ENCODE results near the gene LRRC8A.
"Not testable (repeated sequence)": the region's sequence is repeated elsewhere in the genome, so short reads cannot be mapped to it uniquely, and the experiment has no call there.

Gene LRRC8A

DNA sequence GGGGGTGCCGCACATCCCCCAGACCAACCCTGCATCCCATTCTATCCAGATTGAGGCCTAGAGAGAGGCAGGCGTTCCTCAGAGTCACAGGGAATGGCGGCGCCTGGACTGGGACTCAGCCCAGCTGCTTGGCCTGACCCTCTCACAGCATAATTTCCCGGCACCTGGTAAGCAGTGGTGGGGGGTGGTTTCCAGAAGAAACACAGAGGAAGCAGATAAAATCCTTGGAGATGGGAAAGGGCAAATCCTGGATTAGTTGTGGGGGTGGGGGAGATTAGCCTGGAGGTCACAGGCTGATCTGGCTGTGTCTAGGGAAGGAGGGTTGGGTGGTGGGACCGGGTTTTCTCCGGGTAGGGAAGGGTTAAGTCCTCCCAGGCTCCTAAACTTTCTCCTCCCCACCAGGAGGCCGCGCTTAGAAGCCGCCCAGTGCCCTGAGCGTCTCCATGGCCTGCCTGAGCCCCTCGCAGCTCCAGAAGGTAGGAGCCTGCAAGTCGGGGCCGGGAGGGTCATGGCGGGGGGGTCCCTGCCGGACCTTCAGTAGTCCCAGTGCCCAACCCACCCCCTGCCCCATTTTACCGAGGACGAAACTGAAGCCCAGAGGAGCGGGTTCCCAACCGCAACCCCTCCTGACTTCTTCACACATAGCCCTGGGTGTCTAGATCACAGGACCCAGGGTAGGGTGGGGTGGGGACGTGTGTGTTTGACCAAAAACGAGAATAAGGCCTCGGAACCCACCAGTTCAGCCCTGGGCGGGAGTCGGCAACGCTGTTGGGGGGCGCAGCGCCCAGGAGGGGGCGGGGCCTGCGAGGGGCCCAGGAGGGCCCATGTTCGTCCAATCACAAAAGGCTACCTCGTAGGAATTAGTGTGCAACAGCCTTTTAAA, 40.2 kb downstream of the LRRC8A start:
- no peak for DNase-seq (ENCODE audit: low read depth)

DNA sequence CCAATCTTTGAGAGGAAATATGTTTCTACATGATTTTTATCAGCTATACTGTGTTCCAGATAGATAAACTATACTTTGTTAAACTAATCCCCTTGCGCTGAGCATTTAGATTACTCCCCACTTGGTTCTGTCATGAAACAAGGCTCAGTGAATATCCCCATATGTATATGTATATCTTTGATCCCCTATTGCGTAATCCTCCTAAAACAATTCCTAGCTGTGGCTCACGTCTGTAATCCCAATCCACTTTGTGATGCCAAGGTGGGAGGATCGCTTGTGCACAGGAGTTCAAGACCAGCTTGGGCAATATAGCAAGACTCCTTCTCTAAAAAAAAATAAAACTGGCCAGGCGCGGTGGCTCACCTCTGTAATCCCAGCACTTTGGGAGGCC, 41.6 kb downstream of the LRRC8A start:
- DNase-seq (ENCODE audit: low read depth): no peak

DNA sequence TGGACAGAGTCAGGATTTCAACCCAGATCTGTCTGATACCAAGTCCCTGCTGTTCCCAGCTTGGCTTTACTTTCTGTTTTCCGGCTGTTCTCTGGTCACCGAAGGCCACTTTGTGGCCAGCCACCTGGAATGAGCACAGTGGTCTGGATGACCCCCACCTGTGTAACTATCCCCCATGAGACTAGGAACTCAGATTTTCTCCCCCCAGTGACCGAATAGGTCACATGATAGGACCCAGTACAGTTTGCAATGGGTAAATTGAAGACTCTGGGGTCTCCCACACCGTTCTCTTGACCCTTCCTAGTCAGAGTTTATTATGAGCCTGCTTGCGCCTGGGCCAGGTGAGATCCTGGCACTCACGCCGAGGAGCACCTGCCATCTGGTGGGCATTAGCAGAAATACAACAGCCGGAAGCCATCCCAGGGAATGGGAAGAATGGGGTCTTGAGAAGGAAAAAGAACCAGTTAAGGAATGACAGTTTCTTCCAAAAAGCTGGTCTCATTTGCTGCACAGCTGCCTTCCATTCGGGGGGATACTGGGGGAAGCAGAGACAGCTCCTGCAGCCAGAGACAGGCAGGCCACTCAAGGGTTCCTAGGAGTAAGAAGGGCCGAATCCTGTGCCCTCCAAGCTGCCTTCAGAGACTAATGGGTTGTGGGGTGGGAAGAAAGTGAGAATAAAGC, 45.9 kb downstream of the LRRC8A start:
- DNase-seq (ENCODE audit: low read depth): no peak

DNA sequence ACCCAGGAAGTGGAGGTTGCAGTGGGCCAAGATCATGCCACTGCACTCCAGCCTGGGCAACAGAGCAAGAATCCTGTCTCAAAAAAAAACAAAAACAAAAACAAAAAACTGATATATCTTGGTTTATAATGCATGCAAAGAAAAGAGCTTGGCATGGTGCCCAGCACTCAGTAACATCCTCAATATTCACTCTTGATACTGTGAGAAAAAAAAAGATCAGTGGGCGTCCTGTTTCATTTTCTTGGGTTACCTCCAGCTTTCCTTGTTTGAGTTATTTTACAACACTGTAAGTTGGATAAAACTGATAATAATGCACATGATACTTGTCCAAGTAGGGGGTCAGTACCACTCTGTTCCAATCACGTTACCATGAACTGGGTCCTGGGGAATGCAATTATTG, 46.7 kb downstream of the LRRC8A start:
- DNase-seq (ENCODE audit: low read depth): no peak

DNA sequence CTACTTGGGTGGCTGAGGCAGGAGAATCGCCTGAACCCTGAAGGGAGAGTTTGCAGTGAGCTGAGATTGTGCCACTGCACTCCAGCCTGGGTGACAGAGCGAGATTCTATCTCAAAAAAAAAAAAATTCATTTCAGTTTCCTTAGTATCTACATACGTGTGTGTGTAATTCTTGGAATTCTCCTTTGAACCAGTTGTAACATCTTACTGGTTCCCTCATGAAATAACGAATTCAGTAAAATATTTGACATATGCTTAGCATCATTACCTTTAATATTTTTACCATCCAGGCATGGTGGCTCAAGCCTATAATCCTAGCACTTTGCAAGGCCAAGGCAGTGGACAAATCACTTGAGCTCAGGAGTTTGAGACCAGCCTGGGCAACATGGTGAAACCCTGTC, 47.6 kb downstream of the LRRC8A start:
- DNase-seq (ENCODE audit: low read depth): no peak

DNA sequence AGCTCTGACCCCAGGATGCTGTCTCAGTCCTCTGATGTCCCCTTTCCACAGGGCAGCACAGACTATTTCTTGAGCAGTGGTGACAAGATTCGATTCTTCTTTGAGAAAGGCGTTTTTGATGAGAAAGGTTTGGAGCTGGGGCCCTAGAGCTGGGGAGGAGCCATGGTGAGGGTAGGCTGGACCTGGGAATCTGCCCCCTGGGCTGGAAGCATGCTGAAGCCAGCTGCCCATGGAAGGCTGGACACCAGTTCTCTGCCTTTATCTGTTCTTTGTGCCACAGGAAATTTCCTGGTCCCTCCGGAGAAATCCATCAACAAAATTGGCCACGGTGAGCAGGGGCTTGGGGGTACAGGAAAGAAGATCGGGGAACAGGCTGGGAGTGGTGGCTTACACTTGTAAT, 51.8 kb downstream of the LRRC8A start:
- no peak for DNase-seq (ENCODE audit: low read depth)

DNA sequence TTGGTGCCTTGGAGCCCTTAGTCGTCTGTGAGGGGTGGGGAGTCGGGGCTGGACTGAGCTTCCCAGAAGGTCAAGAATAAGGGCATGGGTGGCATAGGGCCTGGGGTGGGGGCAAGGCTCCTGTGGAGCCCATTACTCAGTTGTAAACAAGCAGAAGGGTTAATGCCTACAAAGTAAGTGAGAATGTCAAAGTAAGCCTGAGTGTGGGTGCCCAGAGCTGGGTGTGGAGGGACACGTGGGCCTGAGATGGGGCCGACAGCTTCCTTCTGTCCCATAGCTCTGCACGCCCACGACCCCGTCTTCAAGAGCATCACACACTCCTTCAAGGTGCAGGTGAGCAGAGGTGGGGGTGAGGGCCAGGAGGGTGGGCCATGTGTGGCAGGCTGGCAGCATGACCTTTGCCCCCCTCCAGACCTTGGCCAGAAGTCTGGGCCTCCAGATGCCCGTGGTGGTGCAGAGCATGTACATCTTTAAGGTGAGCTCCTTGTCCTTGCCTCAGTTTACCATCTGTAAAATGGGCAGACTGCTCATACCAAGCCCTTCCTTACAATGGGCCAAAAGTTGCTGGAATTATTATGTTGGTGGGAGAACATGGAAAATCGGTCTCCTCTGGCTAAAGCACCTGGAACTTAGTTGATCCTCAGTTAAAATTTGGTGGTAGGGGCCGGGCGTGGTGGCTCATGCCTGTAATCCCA, 54.4 kb downstream of the LRRC8A start:
- DNase-seq (ENCODE audit: low read depth): no peak

DNA sequence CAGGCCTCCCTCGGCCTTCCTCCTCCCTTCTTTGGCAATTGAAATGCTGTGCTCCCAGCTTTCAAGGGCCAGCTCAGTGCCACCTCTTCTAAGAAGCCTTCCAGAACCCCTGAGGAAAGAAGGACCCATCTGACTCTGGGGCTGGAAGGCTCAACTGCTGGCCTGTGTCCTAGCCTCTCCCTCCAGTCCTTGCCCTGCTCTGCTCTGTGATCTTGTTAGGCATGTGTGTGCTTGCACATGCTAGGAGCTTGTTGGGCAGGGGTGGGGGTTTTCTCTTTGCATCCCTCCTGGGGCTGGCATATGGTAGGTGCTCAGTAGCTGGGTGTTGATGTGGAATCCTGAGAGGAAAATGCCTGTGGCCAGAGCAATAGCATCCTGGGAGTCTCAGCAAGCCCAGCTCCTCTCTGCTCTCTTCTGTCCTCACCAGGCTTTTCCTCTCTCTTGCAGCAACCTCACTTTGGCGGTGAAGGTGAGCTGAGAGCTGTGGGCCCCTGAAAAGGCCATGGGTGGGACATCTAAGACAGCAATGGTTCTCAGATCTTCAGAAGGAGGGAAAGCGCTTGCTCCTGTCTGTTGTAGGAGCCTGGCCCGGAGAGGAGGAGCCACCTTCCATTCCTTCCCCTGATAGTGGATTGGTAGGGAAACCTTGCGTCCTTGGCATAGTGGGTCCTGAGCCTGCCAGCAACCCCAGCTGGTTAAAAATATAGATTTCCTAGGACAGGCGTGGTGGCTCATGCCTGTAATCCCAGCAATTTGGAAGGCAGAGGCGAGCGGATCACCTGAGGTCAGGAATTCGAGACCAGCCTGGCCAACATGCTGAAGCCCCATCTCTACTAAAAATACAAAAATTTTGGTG, 55.6 kb downstream of the LRRC8A start:
- no peak for DNase-seq (ENCODE audit: low read depth)

DNA sequence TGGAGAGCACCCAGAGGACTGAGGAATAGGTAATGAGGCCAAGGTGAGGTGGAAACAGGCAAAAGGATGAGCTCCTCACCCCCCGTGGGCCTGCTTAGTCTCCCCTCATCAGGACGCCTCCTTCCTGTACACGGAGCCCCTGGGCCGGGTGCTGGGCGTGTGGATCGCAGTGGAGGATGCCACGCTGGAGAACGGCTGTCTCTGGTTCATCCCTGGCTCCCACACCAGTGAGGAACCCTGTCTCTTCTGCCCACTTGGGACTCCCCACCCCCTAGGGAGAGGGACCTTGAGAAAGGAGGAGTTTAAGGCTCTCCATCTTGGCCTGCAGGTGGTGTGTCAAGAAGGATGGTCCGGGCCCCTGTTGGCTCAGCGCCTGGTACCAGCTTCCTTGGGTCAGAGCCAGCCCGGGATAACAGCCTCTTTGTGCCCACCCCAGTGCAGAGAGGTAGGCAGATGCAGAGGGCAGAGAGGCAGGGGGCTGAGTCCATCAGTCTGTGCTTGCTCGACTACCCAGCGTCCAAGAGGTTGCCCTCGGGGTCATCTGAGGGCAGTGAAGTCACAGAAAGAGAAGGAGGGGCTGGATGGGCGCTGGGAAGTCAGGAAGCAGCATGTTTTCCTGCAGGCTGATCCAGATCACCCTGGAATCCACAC, 58.5 kb downstream of the LRRC8A start:
- no peak for DNase-seq (ENCODE audit: low read depth)

DNA sequence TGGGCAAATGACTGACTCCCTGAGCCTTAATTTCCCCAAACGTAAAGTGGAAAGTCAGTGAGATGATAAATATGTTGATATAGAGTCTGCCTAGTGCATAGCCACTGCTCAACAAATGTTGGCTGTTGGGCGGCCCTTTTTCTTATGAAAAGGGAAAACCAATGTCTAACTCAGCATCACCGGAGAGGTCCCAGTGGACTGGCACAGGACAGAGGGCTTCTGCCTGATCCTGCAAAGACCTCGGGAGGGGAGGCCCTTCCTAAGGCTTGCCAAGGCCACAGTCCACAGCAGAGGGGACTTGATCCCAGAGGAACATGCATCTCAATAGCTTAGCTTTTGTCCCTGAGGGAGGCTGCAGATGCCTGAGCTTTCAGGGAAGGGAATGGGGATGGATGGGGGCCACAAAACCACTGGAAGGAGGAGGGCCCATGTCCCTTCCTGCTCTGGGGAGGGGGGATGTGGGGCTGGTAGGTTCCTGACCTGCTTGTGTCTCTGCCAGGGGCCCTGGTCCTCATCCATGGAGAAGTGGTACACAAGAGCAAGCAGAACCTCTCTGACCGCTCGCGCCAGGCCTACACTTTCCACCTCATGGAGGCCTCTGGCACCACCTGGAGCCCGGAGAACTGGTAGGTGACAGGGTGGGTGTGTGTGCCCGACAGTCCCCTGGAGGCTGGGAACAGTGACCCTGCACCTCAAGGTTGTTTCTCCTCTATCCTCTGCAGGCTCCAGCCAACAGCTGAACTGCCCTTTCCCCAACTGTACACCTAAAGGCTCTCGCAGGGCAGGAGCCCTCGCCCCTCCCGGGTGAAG, 59.2 kb downstream of the LRRC8A start:
- DNase-seq (ENCODE audit: low read depth): no peak

DNA sequence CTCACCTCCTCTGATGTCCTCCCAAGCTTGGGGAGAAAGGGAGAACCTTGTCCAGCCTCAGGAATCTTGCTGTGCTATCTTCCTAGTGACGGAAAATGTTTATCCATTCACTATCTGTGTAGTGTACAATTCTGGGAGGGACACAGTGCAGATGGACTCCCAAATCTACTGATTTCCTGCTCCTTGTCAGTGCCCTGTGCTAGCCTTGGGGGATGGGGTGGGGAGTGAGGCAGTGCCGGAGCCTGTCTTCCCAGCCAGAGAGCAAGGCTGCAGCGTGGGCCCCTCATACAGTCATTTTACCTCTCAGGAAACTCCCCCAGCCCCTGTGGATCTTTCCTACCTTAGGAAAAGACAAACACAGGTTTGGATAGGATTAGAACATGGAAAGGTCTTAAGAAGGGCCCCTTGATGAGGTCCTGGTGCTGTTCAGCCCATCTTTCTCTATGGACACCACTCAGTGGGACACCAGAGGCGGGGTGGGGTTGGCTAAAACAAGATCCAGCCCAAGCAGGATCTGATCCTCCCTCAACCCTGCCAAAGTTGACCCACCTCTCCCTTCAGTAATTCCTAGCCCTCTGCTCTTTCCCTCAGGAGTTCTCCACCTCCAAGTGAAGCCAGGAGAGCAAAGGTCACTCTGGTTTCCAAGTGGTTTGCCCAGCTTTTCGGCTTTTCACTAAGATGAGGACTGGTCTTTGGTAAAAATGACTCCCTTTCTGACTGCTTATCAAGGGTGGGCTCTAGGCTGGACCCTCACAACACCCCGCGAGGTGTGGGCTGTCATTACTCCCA, 62.1 kb downstream of the LRRC8A start:
- DNase-seq (ENCODE audit: low read depth): no peak

DNA sequence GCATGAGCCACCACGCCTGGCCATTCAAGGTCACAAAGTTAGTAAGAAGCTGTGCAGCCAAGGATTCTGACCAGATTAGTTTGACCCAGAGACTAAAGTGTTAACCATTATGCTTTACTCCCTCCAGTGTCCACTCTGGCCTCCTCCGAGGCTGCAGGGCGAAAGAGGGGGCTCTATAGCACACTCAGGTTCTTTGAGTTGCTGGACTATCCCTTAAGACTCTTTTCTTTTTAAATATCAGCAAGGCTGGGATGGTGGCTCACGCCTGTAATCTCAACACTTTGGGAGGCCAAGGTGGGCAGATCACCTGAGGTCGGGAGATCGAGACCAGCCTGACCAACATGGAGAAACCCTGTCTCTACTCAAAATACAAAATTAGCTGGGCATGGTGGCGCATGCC, 63.0 kb downstream of the LRRC8A start:
- not testable (repeated sequence) for DNase-seq (ENCODE audit: low read depth)

DNA sequence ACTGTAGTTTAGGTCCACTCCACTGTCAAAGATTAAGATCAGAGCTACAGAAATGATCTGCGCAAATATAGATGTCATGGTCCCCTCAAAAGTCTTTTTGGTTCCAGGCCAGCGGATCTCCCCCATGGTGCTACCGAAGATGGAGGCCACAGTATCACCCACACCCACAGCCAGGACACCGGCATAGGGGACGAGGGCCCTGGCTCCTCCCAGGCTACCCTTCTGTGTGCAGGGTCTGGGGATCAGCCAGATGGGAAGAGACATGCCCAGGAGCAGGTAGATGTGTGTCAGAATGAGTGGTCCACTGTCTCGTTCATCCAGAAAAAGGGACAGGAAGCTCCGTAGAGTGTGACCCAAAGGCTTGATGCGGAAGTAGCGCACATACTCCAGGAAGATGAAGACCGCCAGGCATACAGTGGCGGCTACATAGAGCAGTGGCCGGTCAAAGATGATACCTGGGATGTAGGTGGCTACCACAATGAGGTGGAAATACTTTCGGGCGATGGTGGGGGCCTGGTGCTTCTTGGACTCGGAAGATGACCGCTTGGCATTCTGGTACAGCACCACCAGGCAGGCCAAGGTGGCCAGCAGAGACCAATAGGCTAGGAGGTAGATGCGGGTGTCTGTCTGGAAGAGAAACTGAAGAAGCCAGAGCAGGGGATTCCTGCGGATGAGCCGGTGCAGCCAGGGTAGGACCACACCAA, 64.0 kb downstream of the LRRC8A start:
- no peak for DNase-seq (ENCODE audit: low read depth)

DNA sequence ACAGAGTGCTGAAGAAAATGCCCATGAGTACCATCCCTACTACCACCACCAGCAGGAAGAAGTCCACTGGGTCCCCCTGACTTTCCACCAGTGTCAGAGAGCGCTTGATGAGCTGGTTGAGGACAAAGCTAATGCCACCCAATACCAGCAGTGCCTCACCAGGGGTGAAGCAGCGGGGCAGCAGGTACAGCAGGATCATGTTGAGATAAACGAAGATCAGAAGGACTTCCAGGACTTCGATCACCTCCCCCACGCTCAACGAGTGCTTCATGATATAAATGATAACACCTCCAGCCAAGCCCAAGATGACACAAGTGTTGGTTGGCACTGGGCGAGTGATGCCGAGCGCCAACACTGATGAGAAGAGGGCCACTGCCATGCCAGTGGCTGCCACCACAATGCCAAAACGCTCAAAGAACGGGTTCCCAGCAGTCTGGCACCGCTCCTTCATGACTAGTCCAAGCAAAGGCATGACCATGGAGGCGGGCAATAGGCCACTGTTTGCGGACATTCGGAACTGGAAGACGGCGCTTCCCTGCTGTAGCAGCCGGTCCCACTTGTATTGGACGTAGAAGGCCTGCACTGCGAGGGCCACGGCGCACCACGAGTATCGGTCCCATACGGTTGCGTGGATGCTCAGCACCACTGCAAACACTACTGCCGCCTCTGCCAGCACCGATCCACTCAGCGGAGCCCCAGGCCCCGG, 64.8 kb downstream of the LRRC8A start:
- no peak for DNase-seq (ENCODE audit: low read depth)

DNA sequence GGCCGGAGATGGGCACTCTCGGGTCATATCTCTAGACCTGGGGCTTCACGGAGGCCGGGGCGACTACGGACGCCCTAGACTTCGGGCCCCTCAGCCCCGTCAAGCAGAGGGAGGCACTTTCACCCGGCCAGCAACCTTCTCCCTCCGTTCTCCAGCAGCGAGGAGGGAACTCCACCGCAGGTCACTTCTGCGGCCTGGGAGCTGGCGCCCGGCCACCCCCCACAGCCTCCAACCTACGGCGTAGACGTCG, 65.3 kb downstream of the LRRC8A start:
- no peak for DNase-seq (ENCODE audit: low read depth)

DNA sequence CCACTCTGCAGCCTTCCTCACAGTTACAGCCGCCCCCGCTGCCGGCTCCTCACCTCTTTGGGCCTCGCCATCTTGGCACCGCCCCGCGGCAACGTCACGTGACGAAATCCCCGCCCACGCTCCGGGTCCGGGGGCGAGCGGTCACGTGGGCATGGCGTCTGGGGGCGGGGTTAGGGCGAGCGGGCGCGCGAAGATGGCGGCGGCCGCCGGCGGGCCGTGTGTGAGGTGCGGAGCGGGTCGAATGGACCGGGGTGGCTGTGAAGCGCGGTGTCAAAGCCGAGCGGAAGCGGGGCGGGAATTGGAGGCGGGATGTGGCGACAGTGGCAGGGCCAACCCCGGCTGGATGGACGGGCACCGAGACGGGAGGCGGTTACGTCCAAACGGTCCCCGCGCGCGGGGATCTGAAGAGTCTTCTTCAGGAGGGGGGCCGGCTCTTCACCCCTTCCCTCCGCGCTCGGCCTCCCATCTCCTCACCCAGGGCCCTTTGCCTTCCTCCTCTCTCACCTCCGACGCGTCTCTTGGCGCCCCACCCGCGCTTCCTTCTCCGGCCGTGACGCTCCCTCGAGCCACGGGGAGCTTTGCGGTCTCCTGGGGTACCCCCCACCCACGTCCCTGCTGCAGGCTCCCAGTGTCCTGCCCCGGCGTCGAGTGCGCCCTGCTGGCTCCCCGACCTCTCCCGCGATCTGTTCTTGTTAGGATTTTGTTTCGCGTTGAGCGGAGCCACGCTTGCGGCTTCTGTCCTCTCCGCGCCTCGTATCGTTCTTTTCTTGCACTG, 65.8 kb downstream of the LRRC8A start, which contains the start of the genes DOLK and NUP188:
Gene DOLK, minus strand, starts transcription at position 77 of the 775 bp plus-strand sequence. CDS start 300 bp downstream, outside the sequence.
Gene NUP188, plus strand, starts transcription at position 173 of the 775 bp plus-strand sequence. Its CDS starts 21 bp downstream, at position 194.
- peak; percentile 47 for DNase-seq (ENCODE audit: low read depth)

DNA sequence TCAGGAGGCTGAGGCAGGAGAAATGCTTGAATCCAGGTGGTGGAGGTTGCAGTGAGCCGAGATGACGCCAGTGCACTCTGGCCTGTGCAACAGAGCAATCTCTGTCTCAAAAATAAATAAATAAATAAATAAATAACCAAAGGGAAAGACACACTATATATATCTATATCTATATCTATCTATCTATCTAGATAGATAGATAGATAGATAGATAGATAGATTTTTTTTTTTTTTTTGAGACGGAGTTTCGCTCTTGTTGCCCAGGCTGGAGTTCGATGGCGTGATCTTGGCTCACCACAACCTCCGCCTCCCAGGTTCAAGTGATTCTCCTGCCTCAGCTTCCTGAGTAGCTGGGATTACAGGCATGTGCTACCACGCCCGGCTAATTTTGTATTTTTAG, 79.5 kb downstream of the LRRC8A start:
- DNase-seq (ENCODE audit: low read depth): not testable (repeated sequence)
